NT2/D1 (cell line): ENCODE measurements around the gene CHPT1.

Source experiments
- DNase-seq: peaks from one replicate; pipeline ENCODE4 v3.0.0-alpha.2; 2011; ENCODE audit warnings: low read depth, low spot score
- H3K27me3 ChIP-seq: 2 replicates; pipeline ENCODE4 v1.6.0; 2011; ENCODE audit warnings: mild to moderate bottlenecking; ENCODE audit not compliant: insufficient read length, insufficient read depth
- H3K36me3 ChIP-seq: 2 replicates; pipeline ENCODE4 v1.6.1; 2011; ENCODE audit warnings: mild to moderate bottlenecking, low read length, mixed read lengths; ENCODE audit not compliant: insufficient read depth, insufficient read length
- H3K4me1 ChIP-seq: 2 replicates; pipeline ENCODE4 v1.5.1; 2011; ENCODE audit not compliant: insufficient read depth, insufficient read length
- H3K4me3 ChIP-seq: 2 replicates; pipeline ENCODE4 v1.5.1; 2011; ENCODE audit warnings: low read depth; ENCODE audit not compliant: insufficient read length
- H3K9ac ChIP-seq: 2 replicates; pipeline ENCODE4 v1.6.0; 2011; ENCODE audit warnings: low read depth; ENCODE audit not compliant: insufficient read length
- H3K9me3 ChIP-seq: 2 replicates; pipeline ENCODE4 v1.5.1; 2011; ENCODE audit warnings: mild to moderate bottlenecking, low read length; ENCODE audit not compliant: insufficient read depth
- SUZ12 ChIP-seq: IDR thresholded peaks from 2 replicates; pipeline ENCODE4 v1.6.1; 2011; ENCODE audit not compliant: insufficient read length, insufficient read depth; ENCODE audit errors: extremely low read depth
- YY1 ChIP-seq: IDR thresholded peaks from 2 replicates; pipeline ENCODE4 v1.6.1; 2011; ENCODE audit not compliant: insufficient read length, insufficient read depth
- ZNF274 ChIP-seq: IDR thresholded peaks from 2 replicates; pipeline ENCODE4 v1.6.1; 2011; ENCODE audit warnings: mild to moderate bottlenecking, low read depth, low read length

Gene CHPT1

GRCh38 chr12:101685092-101685491 is 12.3 kb upstream of the CHPT1 start:
- H3K27me3 ChIP-seq = no peaks in the 10 kb centered on the region
- H3K36me3 ChIP-seq = no peaks in the 10 kb centered on the region
- DNase-seq = no peak
- H3K4me1 ChIP-seq = no peaks in the 10 kb centered on the region
- TF ChIP-seq YY1 = no peak
- no peak for TF ChIP-seq ZNF274
- no peak for TF ChIP-seq SUZ12
- H3K9ac ChIP-seq = no peak overlapping the region
- H3K9me3 ChIP-seq = no peaks in the 10 kb centered on the region
- H3K4me3 ChIP-seq = no peak overlapping the region

DNA sequence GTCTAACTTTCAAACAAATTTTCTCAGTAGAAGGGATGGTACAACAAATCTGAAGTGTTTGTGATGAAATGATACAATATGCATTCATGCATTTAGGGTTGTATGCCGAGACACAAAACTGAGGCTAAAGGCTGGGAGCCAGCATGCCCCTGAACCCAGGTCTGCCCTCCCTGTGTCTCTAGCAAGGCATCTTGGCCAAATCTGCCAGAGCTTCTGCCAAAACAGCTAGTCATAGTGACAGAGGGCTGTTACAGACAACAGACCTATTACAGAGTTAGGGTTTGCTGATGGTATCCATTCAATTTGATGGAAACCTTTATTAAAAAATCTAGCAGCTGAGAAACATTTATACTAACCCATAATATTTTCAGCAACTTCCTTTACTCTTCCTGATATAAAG is 11.3 kb upstream of the CHPT1 start:
- no peaks in the 10 kb centered on the region for H3K9me3 ChIP-seq
- TF ChIP-seq YY1 = no peak
- TF ChIP-seq ZNF274 = no peak
- no peak for TF ChIP-seq SUZ12
- no peaks in the 10 kb centered on the region for H3K36me3 ChIP-seq
- H3K4me1 ChIP-seq = no peaks in the 10 kb centered on the region
- no peak for DNase-seq
- no peaks in the 10 kb centered on the region for H3K27me3 ChIP-seq
- no peak overlapping the region for H3K4me3 ChIP-seq
- H3K9ac ChIP-seq = no peak overlapping the region

- H3K9me3 ChIP-seq = no peaks in the 10 kb centered on the region
- H3K36me3 ChIP-seq = no peaks in the 10 kb centered on the region
- TF ChIP-seq YY1 (no peak), SUZ12 (no peak), ZNF274 (no peak)
- H3K9ac ChIP-seq = no peak overlapping the region
- peaks cover 9% of the 10 kb centered on the region for H3K27me3 ChIP-seq
- H3K4me1 ChIP-seq = no peaks in the 10 kb centered on the region
- no peak for DNase-seq
- H3K4me3 ChIP-seq = no peak overlapping the region
These were observed 6.8 kb upstream of the CHPT1 start for GRCh38 chr12:101690544-101691098.

DNA sequence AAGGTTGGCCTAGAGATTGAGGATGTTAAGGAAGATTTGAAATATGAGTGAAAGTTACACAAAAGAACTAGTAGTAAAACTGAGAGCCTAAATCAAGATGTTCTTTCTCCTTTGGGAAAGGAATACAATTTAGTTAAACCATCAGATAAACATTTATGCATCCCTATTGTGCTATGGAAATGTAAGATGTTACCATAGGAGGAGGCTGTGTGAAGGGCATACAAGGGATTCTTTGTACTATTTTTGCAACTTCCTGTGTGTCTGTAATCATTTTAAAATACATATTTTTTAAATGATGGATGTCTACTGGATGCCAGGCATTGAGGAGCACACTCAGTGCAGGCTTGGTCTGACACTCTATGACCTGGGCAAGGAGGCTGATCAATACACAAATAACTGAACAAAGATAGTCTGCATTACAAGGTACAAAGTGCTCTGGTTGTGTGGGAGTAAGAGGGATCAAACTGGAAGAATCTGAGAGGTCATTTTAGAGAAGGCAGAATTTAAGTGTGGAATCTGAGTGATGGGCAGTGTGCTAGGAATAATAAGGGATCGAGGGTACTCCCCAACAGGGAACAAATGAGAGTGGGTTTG is 5.8 kb upstream of the CHPT1 start:
- H3K36me3 ChIP-seq = no peaks in the 10 kb centered on the region
- no peak for DNase-seq
- H3K9ac ChIP-seq = no peak overlapping the region
- H3K4me3 ChIP-seq = no peak overlapping the region
- H3K4me1 ChIP-seq = peaks cover 1% of the 10 kb centered on the region
- peaks cover 19% of the 10 kb centered on the region for H3K27me3 ChIP-seq
- TF ChIP-seq SUZ12 (no peak), YY1 (no peak), ZNF274 (no peak)
- no peaks in the 10 kb centered on the region for H3K9me3 ChIP-seq

GRCh38 chr12:101694297-101694848 is 3.1 kb upstream of the CHPT1 start:
- TF ChIP-seq SUZ12 (no peak), ZNF274 (no peak), YY1 (no peak)
- peaks cover 3% of the 10 kb centered on the region for H3K4me1 ChIP-seq
- no peak overlapping the region for H3K9ac ChIP-seq
- no peaks in the 10 kb centered on the region for H3K9me3 ChIP-seq
- peaks cover 32% of the 10 kb centered on the region for H3K27me3 ChIP-seq
- H3K4me3 ChIP-seq = no peak overlapping the region
- H3K36me3 ChIP-seq = no peaks in the 10 kb centered on the region
- DNase-seq = no peak

DNA sequence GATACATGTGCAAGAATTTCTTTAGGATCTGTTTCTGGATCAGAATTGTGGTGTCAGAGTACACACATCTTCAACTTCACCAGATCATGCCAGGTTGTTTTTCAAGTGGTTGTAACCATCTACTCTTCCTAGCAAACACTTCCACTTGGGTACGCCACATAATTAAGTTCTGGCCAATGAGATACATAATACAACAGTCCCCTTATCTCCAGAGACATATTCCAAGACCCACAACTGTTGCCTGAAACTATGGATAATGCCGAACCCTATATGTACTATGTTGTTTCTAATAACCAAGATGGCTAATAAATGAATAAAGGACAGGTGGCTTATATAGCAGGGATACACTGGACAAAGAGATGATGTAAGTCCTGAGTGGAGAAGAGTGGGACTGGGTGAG is 2.5 kb upstream of the CHPT1 start:
- Histone ChIP-seq H3K4me1 (peaks cover 3% of the 10 kb centered on the region), H3K9me3 (no peaks in the 10 kb centered on the region), H3K9ac (no peak overlapping the region), H3K4me3 (no peak overlapping the region), H3K36me3 (no peaks in the 10 kb centered on the region), H3K27me3 (peaks cover 32% of the 10 kb centered on the region)
- no peak for TF ChIP-seq SUZ12
- no peak for TF ChIP-seq ZNF274
- no peak for TF ChIP-seq YY1
- no peak for DNase-seq

- peaks cover 32% of the 10 kb centered on the region for H3K27me3 ChIP-seq
- no peak for DNase-seq
- H3K4me3 ChIP-seq = no peak overlapping the region
- no peak for TF ChIP-seq ZNF274
- TF ChIP-seq YY1 = no peak
- TF ChIP-seq SUZ12 = no peak
- no peaks in the 10 kb centered on the region for H3K36me3 ChIP-seq
- H3K9ac ChIP-seq = no peak overlapping the region
- no peaks in the 10 kb centered on the region for H3K9me3 ChIP-seq
- peaks cover 3% of the 10 kb centered on the region for H3K4me1 ChIP-seq
These were observed 1.7 kb upstream of the CHPT1 start for GRCh38 chr12:101695706-101696105.
